PFSK-1 (cell line): ENCODE data around the gene PPFIA4.

ENCODE experiments used
- FOXP2 ChIP-seq: optimal IDR thresholded peaks from 2 replicates; pipeline ENCODE3; 2011; ENCODE audit warnings: borderline replicate concordance, control low read depth, inconsistent platforms; ENCODE audit not compliant: insufficient read depth; ENCODE audit errors: extremely low read length, extremely low read depth
- POLR2AphosphoS5 ChIP-seq: IDR thresholded peaks from 2 replicates; pipeline ENCODE4 v1.6.1; 2012; ENCODE audit warnings: low read depth, mild to moderate bottlenecking, control low read depth, low read length, moderate library complexity
- SIN3A ChIP-seq: IDR thresholded peaks from 2 replicates; pipeline ENCODE4 v1.6.1; 2012; ENCODE audit warnings: mild to moderate bottlenecking, low read length, moderate library complexity, borderline replicate concordance; ENCODE audit not compliant: insufficient read depth
- TAF1 ChIP-seq: IDR thresholded peaks from 2 replicates; pipeline ENCODE4 v1.6.1; 2012; ENCODE audit warnings: low read length, control low read depth, borderline replicate concordance; ENCODE audit not compliant: insufficient read depth
- TF ChIP-seq, protein P1 (sequence below), 2 experiments: IDR thresholded peaks; 2 replicates each; pipeline versions ENCODE4 v1.6.1 to v1.8.0; 2011 to 2012; ENCODE audit warnings: low read depth in 2 of 2, low read length in 2 of 2, control low read depth in 1 of 2, inconsistent platforms in 1 of 2, mild to moderate bottlenecking in 1 of 2, moderate library complexity in 1 of 2; ENCODE audit not compliant: insufficient read depth in 1 of 2

The PPFIA4 gene

GRCh38 chr1:203035111-203036000 is 9.1 kb downstream of the PPFIA4 start:
- TF ChIP-seq FOXP2 (no peak), SIN3A (no peak), TAF1 (no peak)

DNA sequence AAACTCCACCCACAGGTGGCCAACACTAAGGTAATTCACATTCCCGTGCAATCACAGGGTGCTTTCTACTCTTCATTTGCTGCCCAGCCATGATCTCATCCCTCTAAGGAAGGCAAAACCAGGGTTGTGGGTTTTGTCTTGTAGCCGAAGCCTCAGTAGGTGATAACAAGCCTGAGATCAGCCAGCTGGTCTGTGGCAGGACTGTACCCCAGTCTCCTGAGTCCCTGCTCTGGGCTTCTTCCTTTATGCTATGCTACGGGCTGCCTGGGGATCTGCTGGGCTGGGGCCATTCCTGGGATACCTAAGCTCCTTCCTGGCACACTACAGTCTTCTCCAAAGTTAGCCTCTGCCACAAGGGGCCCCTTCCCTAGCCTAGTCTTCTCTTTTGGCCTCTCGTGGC is 9.8 kb downstream of the PPFIA4 start:
- TF ChIP-seq SIN3A (no peak), POLR2AphosphoS5 (no peak)
- TF ChIP-seq, protein P1, sequence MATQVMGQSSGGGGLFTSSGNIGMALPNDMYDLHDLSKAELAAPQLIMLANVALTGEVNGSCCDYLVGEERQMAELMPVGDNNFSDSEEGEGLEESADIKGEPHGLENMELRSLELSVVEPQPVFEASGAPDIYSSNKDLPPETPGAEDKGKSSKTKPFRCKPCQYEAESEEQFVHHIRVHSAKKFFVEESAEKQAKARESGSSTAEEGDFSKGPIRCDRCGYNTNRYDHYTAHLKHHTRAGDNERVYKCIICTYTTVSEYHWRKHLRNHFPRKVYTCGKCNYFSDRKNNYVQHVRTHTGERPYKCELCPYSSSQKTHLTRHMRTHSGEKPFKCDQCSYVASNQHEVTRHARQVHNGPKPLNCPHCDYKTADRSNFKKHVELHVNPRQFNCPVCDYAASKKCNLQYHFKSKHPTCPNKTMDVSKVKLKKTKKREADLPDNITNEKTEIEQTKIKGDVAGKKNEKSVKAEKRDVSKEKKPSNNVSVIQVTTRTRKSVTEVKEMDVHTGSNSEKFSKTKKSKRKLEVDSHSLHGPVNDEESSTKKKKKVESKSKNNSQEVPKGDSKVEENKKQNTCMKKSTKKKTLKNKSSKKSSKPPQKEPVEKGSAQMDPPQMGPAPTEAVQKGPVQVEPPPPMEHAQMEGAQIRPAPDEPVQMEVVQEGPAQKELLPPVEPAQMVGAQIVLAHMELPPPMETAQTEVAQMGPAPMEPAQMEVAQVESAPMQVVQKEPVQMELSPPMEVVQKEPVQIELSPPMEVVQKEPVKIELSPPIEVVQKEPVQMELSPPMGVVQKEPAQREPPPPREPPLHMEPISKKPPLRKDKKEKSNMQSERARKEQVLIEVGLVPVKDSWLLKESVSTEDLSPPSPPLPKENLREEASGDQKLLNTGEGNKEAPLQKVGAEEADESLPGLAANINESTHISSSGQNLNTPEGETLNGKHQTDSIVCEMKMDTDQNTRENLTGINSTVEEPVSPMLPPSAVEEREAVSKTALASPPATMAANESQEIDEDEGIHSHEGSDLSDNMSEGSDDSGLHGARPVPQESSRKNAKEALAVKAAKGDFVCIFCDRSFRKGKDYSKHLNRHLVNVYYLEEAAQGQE (IDR thresholded peaks at IDR 0.05; ENCODE audit: insufficient read depth in 1 of 2, low read depth in 2 of 2, low read length in 2 of 2) = no peak

DNA sequence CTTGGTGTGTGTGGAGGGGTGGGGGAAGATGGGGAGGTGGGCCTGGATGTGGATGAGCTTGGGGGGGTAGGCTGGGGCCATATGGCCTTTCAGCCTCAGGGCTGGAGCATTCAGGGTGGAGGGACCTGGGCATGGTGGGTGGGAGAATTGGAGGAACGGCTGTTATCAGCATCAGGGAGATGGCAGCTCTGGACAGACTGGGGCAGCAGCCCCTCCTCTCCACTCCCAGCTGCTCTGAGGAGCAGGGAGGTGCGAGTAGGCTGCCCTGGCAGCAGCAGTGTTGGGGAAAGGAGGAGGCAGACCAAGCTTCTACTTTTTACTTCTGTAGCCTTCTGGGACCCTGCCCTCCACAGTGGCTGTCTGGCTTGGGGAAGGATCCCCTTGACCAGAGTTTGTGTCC is 10.2 kb downstream of the PPFIA4 start:
- TF ChIP-seq TAF1 (no peak), SIN3A (no peak), FOXP2 (no peak), POLR2AphosphoS5 (no peak)
- TF ChIP-seq, protein P1 (IDR thresholded peaks at IDR 0.05; ENCODE audit: insufficient read depth in 1 of 2, low read depth in 2 of 2, low read length in 2 of 2) = no peak

GRCh38 chr1:203037509-203038190 is 11.4 kb downstream of the PPFIA4 start:
- TF ChIP-seq POLR2AphosphoS5 (no peak), FOXP2 (no peak)
- TF ChIP-seq, protein P1 (IDR thresholded peaks at IDR 0.05; ENCODE audit: insufficient read depth in 1 of 2, low read depth in 2 of 2, low read length in 2 of 2) = no peak

DNA sequence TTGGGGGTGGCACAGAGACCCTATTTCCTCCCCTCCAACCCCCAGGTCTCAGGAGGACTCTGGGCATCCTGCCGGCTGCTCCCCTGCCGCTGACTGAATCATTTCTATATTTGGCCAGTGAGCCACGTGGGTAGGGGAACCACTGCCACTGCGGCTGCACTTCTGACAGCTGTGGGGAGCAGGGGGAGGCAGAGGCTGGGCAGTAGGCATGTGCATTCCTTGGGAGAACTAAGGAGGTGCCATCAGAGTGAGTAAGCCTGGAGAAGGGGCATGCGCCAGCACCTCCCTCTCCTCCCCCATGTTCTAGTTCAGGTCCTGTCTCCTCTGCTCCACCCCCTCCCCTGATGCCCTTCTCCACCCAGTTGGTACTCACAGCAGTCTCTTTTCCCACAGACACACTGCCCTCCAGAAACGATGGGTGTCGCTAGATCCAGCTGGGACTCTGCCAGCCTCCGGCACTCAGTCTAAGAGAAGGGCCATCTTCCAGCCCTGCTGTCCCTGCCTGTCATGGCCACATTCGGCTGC is 12.0 kb downstream of the PPFIA4 start:
- TF ChIP-seq TAF1 (no peak), SIN3A (no peak), FOXP2 (no peak), POLR2AphosphoS5 (no peak)
- TF ChIP-seq, protein P1 (IDR thresholded peaks at IDR 0.05; ENCODE audit: insufficient read depth in 1 of 2, low read depth in 2 of 2, low read length in 2 of 2) = no peak
